ENCODE data around the gene SERPINB6. TPM values are rescaled to one million over a fixed set of nuclear protein-coding genes. Genes with fewer than 3 reads are reported as not detected.

The SERPINB6 gene
- total and polyA plus RNA-seq, 9 of the 15 experiments (the other 6 are each of a cell fraction or from before 2014, with no cell fraction given) = 86.6 to 211 (median 143) TPM

DNA sequence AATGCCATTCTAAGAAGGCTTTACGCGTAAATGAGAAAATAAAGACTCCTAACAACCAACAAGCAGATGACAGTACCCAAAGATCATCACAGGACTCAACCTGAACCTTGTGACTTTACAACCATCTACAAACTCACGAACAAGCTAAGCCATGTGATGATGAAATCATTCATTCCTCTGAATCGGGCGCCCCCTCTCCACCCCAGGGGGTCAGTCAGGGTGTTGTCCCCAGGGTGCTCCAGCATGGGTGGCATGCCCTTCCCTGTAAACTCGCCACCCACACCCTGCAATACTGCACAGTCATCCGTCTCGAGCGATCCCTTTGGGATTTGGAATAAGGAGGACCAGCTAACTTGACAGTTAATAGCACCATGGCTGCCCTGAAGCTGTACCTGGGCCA lies 12.6 kb downstream of the SERPINB6 start (continued):
- TF ChIP-seq HOXB6 (CRISPR knock-in tag; IDR thresholded peaks at IDR 0.05; ENCODE audit: borderline replicate concordance) (no peak), NONO (IDR thresholded peaks at IDR 0.05; ENCODE audit: low read depth in 2 of 2, low read length in 1 of 2) (no peak), RFX1 (IDR thresholded peaks at IDR 0.05) (no peak), SP1 (CRISPR knock-in tag; IDR thresholded peaks at IDR 0.05) (0 out of 2 replicates have a peak, but pooled peaks have one; percentile 23), RBM22 (IDR thresholded peaks at IDR 0.05; ENCODE audit: low read depth, low read length, poor library complexity, severe bottlenecking) (no peak), CEBPB (tag; IDR thresholded peaks at IDR 0.05) (peak; percentile 63), MCM3 (IDR thresholded peaks at IDR 0.05) (no peak), HDAC3 (IDR thresholded peaks at IDR 0.05; ENCODE audit: borderline replicate concordance, partially characterized antibody) (no peak)
- TF ChIP-seq, protein P1, sequence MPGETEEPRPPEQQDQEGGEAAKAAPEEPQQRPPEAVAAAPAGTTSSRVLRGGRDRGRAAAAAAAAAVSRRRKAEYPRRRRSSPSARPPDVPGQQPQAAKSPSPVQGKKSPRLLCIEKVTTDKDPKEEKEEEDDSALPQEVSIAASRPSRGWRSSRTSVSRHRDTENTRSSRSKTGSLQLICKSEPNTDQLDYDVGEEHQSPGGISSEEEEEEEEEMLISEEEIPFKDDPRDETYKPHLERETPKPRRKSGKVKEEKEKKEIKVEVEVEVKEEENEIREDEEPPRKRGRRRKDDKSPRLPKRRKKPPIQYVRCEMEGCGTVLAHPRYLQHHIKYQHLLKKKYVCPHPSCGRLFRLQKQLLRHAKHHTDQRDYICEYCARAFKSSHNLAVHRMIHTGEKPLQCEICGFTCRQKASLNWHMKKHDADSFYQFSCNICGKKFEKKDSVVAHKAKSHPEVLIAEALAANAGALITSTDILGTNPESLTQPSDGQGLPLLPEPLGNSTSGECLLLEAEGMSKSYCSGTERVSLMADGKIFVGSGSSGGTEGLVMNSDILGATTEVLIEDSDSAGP (CRISPR knock-in tag; IDR thresholded peaks at IDR 0.05) = no peak
- TF ChIP-seq, protein P2, sequence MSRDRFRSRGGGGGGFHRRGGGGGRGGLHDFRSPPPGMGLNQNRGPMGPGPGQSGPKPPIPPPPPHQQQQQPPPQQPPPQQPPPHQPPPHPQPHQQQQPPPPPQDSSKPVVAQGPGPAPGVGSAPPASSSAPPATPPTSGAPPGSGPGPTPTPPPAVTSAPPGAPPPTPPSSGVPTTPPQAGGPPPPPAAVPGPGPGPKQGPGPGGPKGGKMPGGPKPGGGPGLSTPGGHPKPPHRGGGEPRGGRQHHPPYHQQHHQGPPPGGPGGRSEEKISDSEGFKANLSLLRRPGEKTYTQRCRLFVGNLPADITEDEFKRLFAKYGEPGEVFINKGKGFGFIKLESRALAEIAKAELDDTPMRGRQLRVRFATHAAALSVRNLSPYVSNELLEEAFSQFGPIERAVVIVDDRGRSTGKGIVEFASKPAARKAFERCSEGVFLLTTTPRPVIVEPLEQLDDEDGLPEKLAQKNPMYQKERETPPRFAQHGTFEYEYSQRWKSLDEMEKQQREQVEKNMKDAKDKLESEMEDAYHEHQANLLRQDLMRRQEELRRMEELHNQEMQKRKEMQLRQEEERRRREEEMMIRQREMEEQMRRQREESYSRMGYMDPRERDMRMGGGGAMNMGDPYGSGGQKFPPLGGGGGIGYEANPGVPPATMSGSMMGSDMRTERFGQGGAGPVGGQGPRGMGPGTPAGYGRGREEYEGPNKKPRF (IDR thresholded peaks at IDR 0.05; ENCODE audit: low read depth, low read length) = no peak
- TF ChIP-seq, protein P3, sequence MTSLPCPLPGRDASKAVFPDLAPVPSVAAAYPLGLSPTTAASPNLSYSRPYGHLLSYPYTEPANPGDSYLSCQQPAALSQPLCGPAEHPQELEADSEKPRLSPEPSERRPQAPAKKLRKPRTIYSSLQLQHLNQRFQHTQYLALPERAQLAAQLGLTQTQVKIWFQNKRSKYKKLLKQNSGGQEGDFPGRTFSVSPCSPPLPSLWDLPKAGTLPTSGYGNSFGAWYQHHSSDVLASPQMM (CRISPR knock-in tag; IDR thresholded peaks at IDR 0.05) = no peak

Data from K562 (cell line).